GM13976 (cell line): ENCODE measurements around the gene MGLL.

Experiments used
- DNase-seq: peaks from one replicate; pipeline ENCODE4 v3.0.0; 2012; ENCODE audit warnings: low spot score
- CTCF ChIP-seq: IDR thresholded peaks from 2 replicates; pipeline ENCODE4 v1.5.1; 2012; ENCODE audit warnings: borderline replicate concordance, mild to moderate bottlenecking; ENCODE audit not compliant: insufficient read depth; ENCODE audit errors: extremely low read depth, missing control alignments, control extremely low read depth
- in situ Hi-C: fragments of 300-500 bp; cut with MboI; formaldehyde crosslinking; loops from one replicate; pipeline ENCODE4 v1.12.0; 2022; ENCODE audit warnings: low sequenced_read_pairs, mixed read lengths, inconsistent platforms; ENCODE audit not compliant: unreplicated experiment

The MGLL gene

DNA sequence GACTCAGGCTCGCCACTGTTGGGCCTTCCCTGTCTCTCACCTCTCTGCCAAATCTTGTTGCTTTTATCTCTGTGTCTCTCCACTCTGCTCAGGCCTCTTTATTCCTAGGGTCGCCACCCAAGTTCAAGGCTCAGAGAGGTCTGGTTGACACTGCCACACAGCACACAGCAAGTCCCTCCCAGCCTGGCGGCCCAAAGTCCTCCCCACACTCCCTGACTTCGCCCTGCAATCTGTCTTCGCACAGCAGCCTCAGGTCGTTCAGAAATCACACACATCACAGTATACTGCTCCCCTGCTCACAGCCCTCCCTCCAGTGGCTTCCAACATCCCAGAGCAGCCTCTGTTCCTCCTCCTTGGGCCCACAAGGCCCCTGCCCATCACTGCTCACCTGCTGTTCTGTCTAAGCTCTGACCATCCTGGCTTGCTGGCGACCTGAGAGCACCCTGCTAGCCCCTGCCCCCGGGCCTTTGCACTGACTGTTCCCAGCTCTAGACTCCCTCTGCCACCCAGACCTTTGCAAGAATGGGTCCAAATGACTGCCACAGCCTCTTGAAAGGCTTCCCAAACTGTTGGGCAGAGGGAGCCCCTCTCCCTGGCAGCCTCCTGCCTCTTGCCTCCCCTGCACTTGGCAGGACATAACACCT, 48.4 kb downstream of the MGLL start:
- DNase-seq = no peak
- no peak for TF ChIP-seq CTCF
- in situ Hi-C loops = no loop called here

DNA sequence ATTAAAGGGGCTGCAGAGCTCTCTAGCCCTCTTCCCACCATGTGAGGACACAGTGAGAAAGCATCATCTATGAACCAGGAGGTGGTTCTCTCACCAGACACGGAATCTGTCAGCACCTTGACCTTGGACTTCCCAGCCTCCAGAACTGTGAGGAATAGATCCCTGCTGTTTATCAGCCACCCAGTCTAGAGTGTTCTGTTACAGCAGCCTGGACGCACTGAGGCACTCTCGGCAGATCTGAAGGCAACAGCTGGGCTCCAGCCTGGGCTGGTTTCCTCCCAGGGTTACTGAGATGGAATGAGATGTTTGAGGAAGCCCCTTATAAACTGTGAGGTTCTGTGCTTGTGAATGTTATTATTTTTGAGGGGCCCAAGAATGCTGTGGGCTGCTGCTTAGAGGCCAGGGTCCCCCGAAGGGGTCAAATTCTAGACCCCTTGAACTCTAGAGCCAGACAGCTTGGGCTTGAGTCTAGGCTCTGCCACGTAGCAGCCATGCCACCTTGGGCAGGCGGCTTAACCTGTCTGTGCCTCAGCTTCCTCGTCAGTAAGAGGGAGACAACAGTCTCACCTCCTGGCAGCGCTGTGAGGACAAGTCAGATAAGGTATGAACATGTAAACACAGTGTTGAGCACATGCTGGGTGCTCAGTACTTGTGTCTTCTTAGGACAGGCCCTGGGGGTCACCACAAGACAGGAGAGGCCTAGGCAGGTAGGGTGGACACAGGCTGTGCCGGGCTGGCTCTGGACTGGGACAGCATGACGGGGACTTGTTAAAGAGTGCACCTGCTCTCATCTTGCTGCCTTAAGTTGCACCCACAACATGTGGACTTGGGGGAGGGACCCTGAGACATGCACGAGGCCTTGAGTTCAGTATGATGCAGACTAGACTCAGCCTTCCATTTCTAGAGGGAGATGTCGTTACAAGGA, 49.2 kb downstream of the MGLL start:
- in situ Hi-C loops = no loop called here

DNA sequence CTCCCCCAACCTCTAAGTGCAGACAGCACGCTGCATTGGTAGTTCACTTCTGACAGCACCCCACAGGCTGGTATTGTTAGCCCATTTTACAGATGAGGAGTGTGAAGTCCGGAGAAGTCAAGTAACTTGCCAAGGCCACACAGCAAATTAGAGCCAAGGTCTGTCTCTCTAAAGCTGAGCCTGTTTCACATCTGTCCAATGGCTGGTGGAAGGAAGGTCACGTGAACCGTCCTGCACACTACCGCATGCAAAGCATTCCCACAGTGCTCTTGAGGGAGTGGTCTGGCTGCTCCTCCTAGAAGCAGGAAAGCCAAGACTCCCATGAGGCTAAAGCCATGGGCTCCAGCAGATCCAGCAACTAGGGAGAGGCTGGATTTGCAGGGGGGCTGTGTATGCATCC, 50.0 kb downstream of the MGLL start:
- no peak for DNase-seq
- no peak for TF ChIP-seq CTCF
- in situ Hi-C loops = no loop called here

More for the DNA sequence above, 49.2 kb downstream of the MGLL start:
- DNase-seq = no peak
- no peak for TF ChIP-seq CTCF

GRCh38 chr3:127771746-127772145, 50.6 kb downstream of the MGLL start:
- in situ Hi-C loops = no loop called here
- TF ChIP-seq CTCF = no peak
- no peak for DNase-seq

DNA sequence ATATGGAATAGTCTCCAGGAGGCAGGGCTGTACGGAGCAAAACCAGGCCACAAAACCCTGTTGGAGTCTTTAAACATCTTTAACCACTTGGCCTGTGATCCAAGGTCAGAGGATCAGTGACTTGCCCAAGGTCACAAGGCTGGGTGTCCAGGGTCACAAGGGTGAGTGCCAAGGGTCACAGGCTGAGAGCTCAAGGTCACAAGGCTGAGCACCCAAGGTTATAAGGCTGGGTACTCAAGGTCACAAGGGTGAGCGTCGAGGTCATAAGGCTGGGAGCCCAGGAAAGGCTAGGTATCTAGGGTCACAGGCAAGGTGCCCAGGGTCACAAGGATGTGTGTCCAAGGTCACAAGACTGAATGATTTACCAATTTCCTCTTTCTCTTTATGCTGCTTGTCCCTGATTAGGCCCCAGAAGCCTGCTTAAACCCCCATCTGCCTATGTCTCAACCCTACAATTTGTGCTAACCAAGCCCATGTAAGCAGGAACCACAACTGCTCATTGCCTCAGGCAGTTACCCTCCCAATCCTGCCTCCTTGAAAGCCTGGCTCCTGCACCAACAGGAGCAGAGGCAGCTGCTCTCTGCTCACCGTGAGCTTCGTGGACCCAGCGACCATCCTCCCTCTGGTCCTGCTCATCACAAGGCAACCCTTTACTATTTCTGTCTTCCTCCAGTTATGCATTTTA, 51.5 kb downstream of the MGLL start:
- no peak for TF ChIP-seq CTCF
- DNase-seq = no peak
- in situ Hi-C loops = no loop called here

DNA sequence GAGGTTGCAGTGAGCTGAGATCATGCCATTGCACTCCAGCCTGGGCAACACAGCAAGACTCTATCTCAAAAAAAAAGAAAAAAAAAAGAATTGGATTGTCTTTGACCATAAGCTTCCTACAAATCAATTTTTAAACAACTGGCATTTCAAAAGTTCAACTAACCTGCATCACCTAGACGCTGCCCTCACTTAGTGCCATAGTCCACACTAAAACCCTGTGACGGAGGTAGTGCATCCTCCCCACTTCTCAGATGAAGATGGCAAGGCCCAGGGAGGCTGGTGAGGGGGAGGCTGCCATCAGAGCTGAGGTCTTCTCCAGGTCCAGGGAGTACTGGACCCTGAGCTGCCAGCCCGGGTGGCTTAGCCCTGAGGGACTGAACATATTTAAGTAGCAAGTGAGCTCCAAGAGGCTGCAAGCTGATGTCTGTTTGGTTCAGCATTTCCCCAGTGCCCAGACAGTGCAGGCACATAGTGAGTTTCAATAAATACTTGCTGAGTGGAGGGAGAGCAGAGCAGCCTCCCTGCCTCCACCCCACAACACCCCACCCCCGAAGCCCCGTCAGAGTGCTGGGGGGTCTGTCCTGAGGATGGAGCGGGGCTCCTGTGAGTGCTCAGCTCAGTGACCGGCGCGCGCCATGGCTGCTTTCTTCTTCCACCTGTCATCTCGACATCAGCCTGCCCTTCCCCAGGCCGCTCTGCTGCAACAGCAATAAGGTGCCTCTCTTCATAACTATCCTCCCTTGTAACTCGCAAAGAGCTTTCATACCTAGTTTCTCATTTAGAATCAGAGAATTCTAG, 52.8 kb downstream of the MGLL start:
- in situ Hi-C loops = no loop called here
- DNase-seq = no peak
- no peak for TF ChIP-seq CTCF
